ENCODE results near the gene CDC16. TPM values are rescaled to one million over a fixed set of nuclear protein-coding genes. Genes with fewer than 3 reads are reported as not detected.

The CDC16 gene
- total RNA-seq, 4 donors from 2014 or later, result 45.7 to 66.4 (median 55.0) TPM

- DNase-seq (ENCODE audit: low spot score) (no peak), ATAC-seq (ENCODE audit: low FRiP score) (no peak)
- TF ChIP-seq, protein P1, sequence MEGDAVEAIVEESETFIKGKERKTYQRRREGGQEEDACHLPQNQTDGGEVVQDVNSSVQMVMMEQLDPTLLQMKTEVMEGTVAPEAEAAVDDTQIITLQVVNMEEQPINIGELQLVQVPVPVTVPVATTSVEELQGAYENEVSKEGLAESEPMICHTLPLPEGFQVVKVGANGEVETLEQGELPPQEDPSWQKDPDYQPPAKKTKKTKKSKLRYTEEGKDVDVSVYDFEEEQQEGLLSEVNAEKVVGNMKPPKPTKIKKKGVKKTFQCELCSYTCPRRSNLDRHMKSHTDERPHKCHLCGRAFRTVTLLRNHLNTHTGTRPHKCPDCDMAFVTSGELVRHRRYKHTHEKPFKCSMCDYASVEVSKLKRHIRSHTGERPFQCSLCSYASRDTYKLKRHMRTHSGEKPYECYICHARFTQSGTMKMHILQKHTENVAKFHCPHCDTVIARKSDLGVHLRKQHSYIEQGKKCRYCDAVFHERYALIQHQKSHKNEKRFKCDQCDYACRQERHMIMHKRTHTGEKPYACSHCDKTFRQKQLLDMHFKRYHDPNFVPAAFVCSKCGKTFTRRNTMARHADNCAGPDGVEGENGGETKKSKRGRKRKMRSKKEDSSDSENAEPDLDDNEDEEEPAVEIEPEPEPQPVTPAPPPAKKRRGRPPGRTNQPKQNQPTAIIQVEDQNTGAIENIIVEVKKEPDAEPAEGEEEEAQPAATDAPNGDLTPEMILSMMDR (IDR thresholded peaks at IDR 0.05), result no peak
Measured at GRCh38 chr13:114200399-114200911, 34.2 kb upstream of the CDC16 start.

DNA sequence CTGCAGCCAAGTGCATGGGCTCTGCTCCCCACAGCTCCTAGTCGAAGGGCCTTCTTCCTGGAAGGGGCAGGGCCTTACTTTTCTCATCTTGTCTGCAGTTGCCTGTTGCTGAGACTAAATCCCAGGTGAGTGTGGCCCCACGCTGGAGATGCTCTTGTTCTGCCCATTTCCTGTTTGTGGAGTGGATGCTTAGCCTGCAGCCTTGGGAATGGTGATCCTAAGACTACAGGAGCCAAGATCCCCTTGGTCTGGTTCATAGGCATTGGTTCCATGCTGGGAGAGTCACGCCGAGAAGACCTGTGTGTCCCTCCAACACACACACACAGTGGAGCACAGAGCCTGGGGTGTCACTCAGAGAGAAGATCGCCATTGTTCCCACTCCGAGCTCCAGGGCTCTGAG, 32.1 kb upstream of the CDC16 start:
- no peak for DNase-seq (ENCODE audit: low spot score)
- ATAC-seq (ENCODE audit: low FRiP score), result no peak
- TF ChIP-seq, protein P1 (IDR thresholded peaks at IDR 0.05), result no peak

DNA sequence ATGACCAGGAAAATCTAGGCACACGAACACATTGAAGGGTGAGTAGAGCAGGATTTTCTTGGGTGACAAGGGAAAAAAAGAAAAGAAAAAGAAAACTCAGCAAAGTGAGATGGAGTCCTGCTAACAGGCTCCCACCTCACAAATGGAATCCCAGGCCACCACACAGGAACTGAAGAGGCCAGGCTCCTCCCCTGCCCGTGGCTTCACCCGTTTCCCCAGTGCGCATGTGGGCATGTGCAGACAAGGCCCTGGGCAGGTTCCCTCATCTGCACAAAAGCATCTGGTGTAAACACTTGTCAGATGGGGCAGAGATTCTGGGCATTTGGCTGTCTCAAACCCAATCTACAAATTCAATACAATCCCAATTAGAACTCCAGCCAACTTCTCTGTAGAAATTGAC, 31.2 kb upstream of the CDC16 start:
- TF ChIP-seq, protein P1 (IDR thresholded peaks at IDR 0.05), result no peak
- DNase-seq (ENCODE audit: low spot score) (no peak), ATAC-seq (ENCODE audit: low FRiP score) (no peak)

GRCh38 chr13:114204894-114205293, 29.8 kb upstream of the CDC16 start:
- no peak for DNase-seq (ENCODE audit: low spot score)
- TF ChIP-seq, protein P1 (IDR thresholded peaks at IDR 0.05), result no peak

DNA sequence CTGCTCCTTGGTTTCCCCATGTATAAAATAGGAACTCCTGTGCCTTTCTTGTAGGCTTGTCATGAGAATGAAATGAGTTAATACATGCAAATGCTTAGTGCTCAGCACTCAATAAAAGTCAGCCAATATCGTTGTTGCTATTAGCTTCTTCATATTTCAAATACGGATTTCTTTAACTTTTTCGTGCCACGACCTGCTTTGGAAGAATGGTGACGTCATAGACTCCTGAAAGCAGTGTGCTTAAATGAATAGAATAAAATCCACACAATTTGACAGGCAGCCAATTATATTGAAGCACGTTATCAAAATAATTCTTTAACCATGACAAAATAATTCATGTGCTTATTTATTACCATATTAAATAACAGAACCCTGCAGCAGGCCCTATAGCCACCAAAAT, 26.6 kb upstream of the CDC16 start:
- DNase-seq (ENCODE audit: low spot score) (no peak), ATAC-seq (ENCODE audit: low FRiP score) (no peak)
- TF ChIP-seq, protein P1 (IDR thresholded peaks at IDR 0.05), result no peak

More at GRCh38 chr13:114204894-114205293, 29.8 kb upstream of the CDC16 start:
- no peak for ATAC-seq (ENCODE audit: low FRiP score)

- DNase-seq (ENCODE audit: low spot score) (no peak), ATAC-seq (ENCODE audit: low FRiP score) (no peak)
- TF ChIP-seq, protein P1 (IDR thresholded peaks at IDR 0.05), result no peak
Measured at GRCh38 chr13:114211446-114212157, 23.1 kb upstream of the CDC16 start.

DNA sequence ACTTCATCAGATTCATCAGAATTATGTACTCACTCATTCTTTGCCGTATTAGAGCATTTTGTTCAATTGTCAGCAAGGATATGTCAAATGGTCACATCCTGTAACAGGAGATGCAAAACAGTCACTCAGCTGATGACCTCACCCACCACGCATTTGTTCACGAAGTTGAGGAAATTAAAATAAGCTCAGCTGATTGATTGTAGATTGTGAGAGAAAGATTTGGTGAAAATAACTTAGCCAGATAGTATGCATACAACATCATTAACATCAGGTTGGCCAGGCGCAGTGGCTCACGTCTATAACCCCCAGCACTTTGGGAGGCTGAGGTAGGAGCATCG, 22.6 kb upstream of the CDC16 start:
- TF ChIP-seq, protein P1 (IDR thresholded peaks at IDR 0.05), result no peak
- DNase-seq (ENCODE audit: low spot score) (no peak), ATAC-seq (ENCODE audit: low FRiP score) (no peak)

Measured in omental fat pad (tissue), 4 donors.